Measurements from ENCODE around the gene COL4A2.

Gene COL4A2

GRCh38 chr13:110361365-110361911 is 54.4 kb downstream of the COL4A2 start:
- ChIA-PET CTCF (interaction anchor here (0.8 to 1.2 kb wide), 2 partner anchors 51 kb away, joined by 3 read pairs; no protein-coding TSS in a partner anchor), POLR2A (no interaction called here)
- H3K27ac ChIP-seq (ENCODE audit: extremely low read depth, low read depth, low read length), result no peak overlapping the region
- H3K4me3 ChIP-seq (ENCODE audit: low read depth, low read length), result no peak overlapping the region
- 0 out of 2 replicates have a peak, but pooled peaks cover 5% of the 10 kb centered on the region for H3K4me1 ChIP-seq (ENCODE audit: control insufficient read depth, insufficient read depth, low read length)
- no peak for TF ChIP-seq GLI4 (tag by site-specific recombination; IDR thresholded peaks at IDR 0.05)
- TF ChIP-seq KLF1 (tag by site-specific recombination; IDR thresholded peaks at IDR 0.05), result no peak
- no peak for TF ChIP-seq ZNF555 (tag by site-specific recombination; conservative IDR thresholded peaks at IDR 0.05)
- no peak for TF ChIP-seq KLF17 (tag by site-specific recombination; IDR thresholded peaks at IDR 0.05)
- TF ChIP-seq ZBTB6 (tag by site-specific recombination; IDR thresholded peaks at IDR 0.05), result no peak
- TF ChIP-seq ZNF223 (tag by site-specific recombination; IDR thresholded peaks at IDR 0.05), result no peak
- no peak for TF ChIP-seq ZNF426 (tag by site-specific recombination; IDR thresholded peaks at IDR 0.05)
- TF ChIP-seq YY1 (tag by site-specific recombination; IDR thresholded peaks at IDR 0.05), result no peak
- TF ChIP-seq ZNF266 (tag by site-specific recombination; IDR thresholded peaks at IDR 0.05; ENCODE audit: low read depth), result no peak
- TF ChIP-seq ZNF596 (tag by site-specific recombination; IDR thresholded peaks at IDR 0.05), result no peak
- TF ChIP-seq ZNF701 (tag by site-specific recombination; IDR thresholded peaks at IDR 0.05), result no peak
- no peak for TF ChIP-seq ZNF324 (tag by site-specific recombination; IDR thresholded peaks at IDR 0.05)
- no peak for TF ChIP-seq ZNF660 (tag by site-specific recombination; IDR thresholded peaks at IDR 0.05)
- no peak for TF ChIP-seq ZNF530 (tag by site-specific recombination; IDR thresholded peaks at IDR 0.05; ENCODE audit: low read depth)
- no peak for TF ChIP-seq ZNF274 (IDR thresholded peaks at IDR 0.05; ENCODE audit: low read length)
- TF ChIP-seq ZNF274 (tag by site-specific recombination; IDR thresholded peaks at IDR 0.05; ENCODE audit: borderline replicate concordance), result no peak
- TF ChIP-seq ZNF658 (tag by site-specific recombination; IDR thresholded peaks at IDR 0.05), result no peak
- no peak for TF ChIP-seq ZNF621 (tag by site-specific recombination; IDR thresholded peaks at IDR 0.05)
- no peaks in the 10 kb centered on the region for H3K9me3 ChIP-seq (ENCODE audit: control insufficient read depth, insufficient read depth, low read depth, low read length)
- peaks cover 0 to 14% of the 10 kb centered on the region in 2 experiments; a peak in 1 of 3 replicates for H3K36me3 ChIP-seq (ENCODE audit: control insufficient read depth in 2 of 2, insufficient read depth in 1 of 2, low read length in 2 of 2)

- POLR2A ChIA-PET, result no interaction called here
- Histone ChIP-seq H3K36me3 (ENCODE audit: control insufficient read depth in 2 of 2, insufficient read depth in 1 of 2, low read length in 2 of 2) (peaks cover 0 to 11% of the 10 kb centered on the region in 2 experiments; a peak in 1 of 3 replicates), H3K4me3 (ENCODE audit: low read depth, low read length) (no peak overlapping the region), H3K27ac (ENCODE audit: extremely low read depth, low read depth, low read length) (no peak overlapping the region), H3K9me3 (ENCODE audit: control insufficient read depth, insufficient read depth, low read depth, low read length) (no peaks in the 10 kb centered on the region), H3K4me1 (ENCODE audit: control insufficient read depth, insufficient read depth, low read length) (0 out of 2 replicates have a peak, but pooled peaks cover 5% of the 10 kb centered on the region)
- CTCF ChIA-PET, result interaction anchor here (0.9 kb wide), 1 partner anchor 55 kb away, joined by 3 read pairs; no protein-coding TSS in a partner anchor
- TF ChIP-seq ZNF404 (tag by site-specific recombination; IDR thresholded peaks at IDR 0.05) (no peak), KLF7 (tag by site-specific recombination; IDR thresholded peaks at IDR 0.05; ENCODE audit: borderline replicate concordance) (no peak), KLF1 (tag by site-specific recombination; IDR thresholded peaks at IDR 0.05) (no peak), ZNF214 (tag by site-specific recombination; IDR thresholded peaks at IDR 0.05; ENCODE audit: borderline replicate concordance) (no peak), ZNF843 (tag by site-specific recombination; IDR thresholded peaks at IDR 0.05) (no peak), BCL11B (tag by site-specific recombination; IDR thresholded peaks at IDR 0.05; ENCODE audit: low read depth) (no peak), ZBTB26 (tag by site-specific recombination; optimal IDR thresholded peaks at IDR 0.05) (no peak), ZNF544 (tag by site-specific recombination; IDR thresholded peaks at IDR 0.05) (no peak)
- TF ChIP-seq, protein P1, sequence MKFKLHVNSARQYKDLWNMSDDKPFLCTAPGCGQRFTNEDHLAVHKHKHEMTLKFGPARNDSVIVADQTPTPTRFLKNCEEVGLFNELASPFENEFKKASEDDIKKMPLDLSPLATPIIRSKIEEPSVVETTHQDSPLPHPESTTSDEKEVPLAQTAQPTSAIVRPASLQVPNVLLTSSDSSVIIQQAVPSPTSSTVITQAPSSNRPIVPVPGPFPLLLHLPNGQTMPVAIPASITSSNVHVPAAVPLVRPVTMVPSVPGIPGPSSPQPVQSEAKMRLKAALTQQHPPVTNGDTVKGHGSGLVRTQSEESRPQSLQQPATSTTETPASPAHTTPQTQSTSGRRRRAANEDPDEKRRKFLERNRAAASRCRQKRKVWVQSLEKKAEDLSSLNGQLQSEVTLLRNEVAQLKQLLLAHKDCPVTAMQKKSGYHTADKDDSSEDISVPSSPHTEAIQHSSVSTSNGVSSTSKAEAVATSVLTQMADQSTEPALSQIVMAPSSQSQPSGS (tag by site-specific recombination; IDR thresholded peaks at IDR 0.05; ENCODE audit: low read depth), result no peak
These were observed 55.9 kb downstream of the COL4A2 start for GRCh38 chr13:110363010-110363409.
